IMR-90 (cell line): ENCODE measurements around the gene TCERG1L. TPM values are rescaled to one million over a fixed set of nuclear protein-coding genes. Genes with fewer than 3 reads are reported as not detected.

ENCODE experiments used
- ATAC-seq: fragments of 200-7000 bp; cut with Tn5 transposase; 2 replicates; pipeline ENCODE4 v1.9.1; 2020; ENCODE audit warnings: low read depth, mild to moderate bottlenecking, moderate library complexity
- BruUV-seq: library from RNA; stranded (reverse); fragments of 400-500 nt; replicated peaks from 2 replicates; lab custom pipeline; 2021; lab: Mats Ljungman, UMichigan
- CTCF ChIA-PET: fragments of 300-600 bp; formaldehyde crosslinking; extraction: SDS; loops from one replicate; lab custom pipeline; 2021; ENCODE audit warnings: antibody characterized with exemption; lab: Yijun Ruan, JAX
- POLR2A ChIA-PET: fragments of 300-600 bp; sonication (Branson Sonifier 250); formaldehyde crosslinking; loops from one replicate; lab custom pipeline; 2022; ENCODE audit warnings: antibody characterized with exemption; ENCODE audit not compliant: unreplicated experiment; lab: Charles Lee
- DNase-seq: peaks from one replicate; pipeline ENCODE4 v3.0.0; 2013
- H2AFZ ChIP-seq: replicated peaks from 2 replicates; pipeline ENCODE3; 2013; ENCODE audit warnings: low read length, mild to moderate bottlenecking; ENCODE audit not compliant: poor library complexity
- H2AK5ac ChIP-seq: 2 replicates; pipeline ENCODE4 v1.6.1; 2013; ENCODE audit warnings: low read depth, low read length, inconsistent platforms
- H2AK9ac ChIP-seq: replicated peaks from 2 replicates; pipeline ENCODE3; 2013; ENCODE audit warnings: mild to moderate bottlenecking, low read depth, low read length, moderate library complexity; ENCODE audit not compliant: poor library complexity
- H2BK120ac ChIP-seq: 2 replicates; pipeline ENCODE4 v1.6.1; 2013; ENCODE audit warnings: low read depth, low read length, inconsistent platforms
- H2BK15ac ChIP-seq: 3 replicates; pipeline ENCODE4 v1.6.1; 2013; ENCODE audit warnings: low read depth, low read length, inconsistent platforms
- H2BK20ac ChIP-seq: 2 replicates; pipeline ENCODE4 v1.6.1; 2013; ENCODE audit warnings: low read depth, mild to moderate bottlenecking, inconsistent platforms, low read length, moderate library complexity
- H2BK5ac ChIP-seq: 2 replicates; pipeline ENCODE4 v1.6.1; 2013; ENCODE audit warnings: mild to moderate bottlenecking, low read depth, low read length, inconsistent platforms; ENCODE audit not compliant: poor library complexity, severe bottlenecking
- H3K14ac ChIP-seq: replicated peaks from 2 replicates; pipeline ENCODE4 v1.6.1; 2013; ENCODE audit warnings: low read depth, low read length, inconsistent platforms
- H3K18ac ChIP-seq: 2 replicates; pipeline ENCODE4 v1.6.1; 2013; ENCODE audit warnings: low read depth, low read length, control low read depth
- H3K23ac ChIP-seq: 2 replicates; pipeline ENCODE4 v1.6.1; 2013; ENCODE audit warnings: low read depth, low read length, inconsistent platforms
- H3K27ac ChIP-seq: 2 replicates; pipeline ENCODE4 v1.5.1; 2013; ENCODE audit warnings: mild to moderate bottlenecking, control low read depth, low read length; ENCODE audit not compliant: insufficient read depth
- H3K27me3 ChIP-seq: 2 replicates; pipeline ENCODE4 v1.6.1; 2013; ENCODE audit warnings: low read length; ENCODE audit not compliant: control insufficient read depth, insufficient read depth
- H3K36me3 ChIP-seq: 2 replicates; pipeline ENCODE4 v1.6.1; 2013; ENCODE audit warnings: low read length, mixed read lengths; ENCODE audit not compliant: control insufficient read depth, insufficient read depth
- H3K4ac ChIP-seq: 2 replicates; pipeline ENCODE4 v1.6.1; 2013; ENCODE audit warnings: low read depth, low read length, inconsistent platforms
- H3K4me1 ChIP-seq: 2 replicates; pipeline ENCODE4 v1.6.1; 2013; ENCODE audit warnings: low read length, mixed read lengths; ENCODE audit not compliant: control insufficient read depth, insufficient read depth
- H3K4me2 ChIP-seq: 2 replicates; pipeline ENCODE4 v1.6.1; 2013; ENCODE audit warnings: low read depth, mild to moderate bottlenecking, control low read depth, low read length, moderate library complexity
- H3K4me3 ChIP-seq: 2 replicates; pipeline ENCODE4 v1.5.1; 2013; ENCODE audit warnings: low read depth, mild to moderate bottlenecking, control low read depth, low read length, moderate library complexity; ENCODE audit not compliant: insufficient read depth
- H3K56ac ChIP-seq: 2 replicates; pipeline ENCODE4 v1.6.1; 2013; ENCODE audit warnings: low read length, inconsistent platforms; ENCODE audit not compliant: insufficient read depth; ENCODE audit errors: extremely low read depth
- H3K79me1 ChIP-seq, 2 experiments: 2 replicates each; pipeline ENCODE4 v1.6.1; 2013; ENCODE audit warnings: low read length in 2 of 2, inconsistent platforms in 1 of 2, low read depth in 1 of 2
- H3K9ac ChIP-seq: 2 replicates; pipeline ENCODE4 v1.6.1; 2013; ENCODE audit warnings: low read depth, low read length, control low read depth
- H3K9me1 ChIP-seq: 2 replicates; pipeline ENCODE4 v1.6.1; 2013; ENCODE audit warnings: low read length, inconsistent platforms; ENCODE audit not compliant: insufficient read depth
- H3K9me3 ChIP-seq: 2 replicates; pipeline ENCODE4 v1.6.1; 2013; ENCODE audit warnings: low read length; ENCODE audit not compliant: control insufficient read depth, insufficient read depth
- H4K20me1 ChIP-seq: 2 replicates; pipeline ENCODE4 v1.6.1; 2013; ENCODE audit warnings: low read length, inconsistent platforms; ENCODE audit not compliant: insufficient read depth
- H4K5ac ChIP-seq: 2 replicates; pipeline ENCODE4 v1.6.1; 2013; ENCODE audit warnings: mild to moderate bottlenecking, low read depth, low read length, control low read depth
- H4K8ac ChIP-seq, 2 experiments: 2 replicates each; pipeline ENCODE4 v1.6.1; 2013; ENCODE audit warnings: low read depth in 2 of 2, low read length in 2 of 2, control low read depth in 1 of 2, inconsistent platforms in 1 of 2
- H4K91ac ChIP-seq: 2 replicates; pipeline ENCODE4 v1.6.1; 2013; ENCODE audit warnings: low read depth, low read length, inconsistent platforms; ENCODE audit not compliant: insufficient read depth
- RCOR1 ChIP-seq: IDR thresholded peaks from 2 replicates; pipeline ENCODE4 v1.6.1; 2012; ENCODE audit warnings: mild to moderate bottlenecking, low read length, improper control_type of control experiment; ENCODE audit not compliant: insufficient replicate concordance
- RFX5 ChIP-seq: IDR thresholded peaks from 2 replicates; pipeline ENCODE4 v1.8.0; 2012; ENCODE audit warnings: low read depth, mild to moderate bottlenecking, low read length, moderate library complexity
- SMC3 ChIP-seq: fragments of 150-350 bp; IDR thresholded peaks from 2 replicates; pipeline ENCODE4 v1.6.1; 2016; ENCODE audit warnings: low read depth, mild to moderate bottlenecking, antibody characterized with exemption, low read length, moderate library complexity
- WGBS, 2 experiments: methylation state at CpG; one replicate each; pipeline versions ENCODE4 v1.1.5 to v1.1.7; 2013; ENCODE audit warnings: missing lambda C conversion rate in 2 of 2; ENCODE audit not compliant: insufficient read length in 1 of 2; ENCODE audit errors: extremely low coverage in 2 of 2; 5-methylcytosine and 5-hydroxymethylcytosine counted together
- dilution Hi-C: fragments of 300-500 bp; cut with HindIII; formaldehyde crosslinking; loops from one replicate; pipeline ENCODE4 v1.14.3; 2018; ENCODE audit warnings: low sequenced_read_pairs; ENCODE audit not compliant: unreplicated experiment
- in situ Hi-C: fragments of 300-500 bp; cut with MboI; formaldehyde crosslinking; loops from 3 replicates; pipeline ENCODE4 v1.14.3; 2019; ENCODE audit warnings: low sequenced_read_pairs, inconsistent platforms, mixed read lengths
- intact Hi-C: fragments of 100-400 bp; cut with micrococcal nuclease; formaldehyde crosslinking; loops from 2 replicates; pipeline ENCODE4 v1.10.0; 2022
- polyA plus RNA-seq, 3 experiments: library from polyadenylated mRNA; depleted of rRNA; stranded (reverse); fragments of >200 nt; gene quantifications; 2 replicates each; pipeline ENCODE4 v1.2.3, GENCODE V29; 2012; ENCODE audit warnings: low replicate concordance in 1 of 3
- total RNA-seq: library from RNA; depleted of rRNA; stranded (reverse); fragments of >200 nt; gene quantifications from 2 replicates; pipeline ENCODE4 v1.2.3, GENCODE V29; 2012
- TF ChIP-seq, protein P1 (sequence below): fragments of 150-350 bp; IDR thresholded peaks from 2 replicates; pipeline ENCODE4 v1.6.1; 2017; ENCODE audit warnings: mild to moderate bottlenecking, antibody characterized with exemption, low read length, low read depth
- TF ChIP-seq, protein P2 (sequence below): conservative IDR thresholded peaks from 2 replicates; pipeline ENCODE4 v1.5.1; 2012; ENCODE audit warnings: mild to moderate bottlenecking, low read depth, low read length, improper control_type of control experiment

Gene TCERG1L
- total and polyA plus RNA-seq, 2 of the 4 experiments (the other 2 are of a cell fraction): not detected

DNA sequence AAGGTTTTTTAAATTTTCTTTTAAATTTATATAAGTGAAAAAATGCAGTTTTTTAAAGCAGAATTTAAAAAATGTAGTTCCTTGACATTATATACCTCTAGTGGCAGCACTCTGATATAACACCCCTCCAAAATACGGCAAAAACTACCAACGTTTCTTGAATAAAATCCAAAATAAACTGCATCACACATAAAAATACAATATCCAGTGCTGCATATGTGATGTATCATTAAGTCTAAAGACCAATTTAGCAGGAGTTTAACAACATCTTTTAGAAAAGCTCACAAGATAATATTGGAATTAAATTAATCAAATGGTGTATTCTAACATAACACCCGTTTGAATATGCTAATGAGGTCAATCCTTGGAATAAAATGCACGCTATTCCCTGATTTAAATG lies 1.4 kb downstream of the TCERG1L start:
- no peak overlapping the region for H3K56ac ChIP-seq
- no peak overlapping the region for H2BK5ac ChIP-seq
- H3K9me1 ChIP-seq: no peaks in the 10 kb centered on the region
- no peaks in the 10 kb centered on the region for H3K36me3 ChIP-seq
- ChIA-PET CTCF (no interaction called here), POLR2A (no interaction called here)
- no peak overlapping the region for H2AFZ ChIP-seq
- H2AK5ac ChIP-seq: no peak overlapping the region
- H3K4me3 ChIP-seq: no peak overlapping the region
- no peak overlapping the region for H2AK9ac ChIP-seq
- no peak overlapping the region for H2BK120ac ChIP-seq
- no peak overlapping the region for H4K91ac ChIP-seq
- dilution Hi-C loops: no loop called here
- no peak overlapping the region for H4K5ac ChIP-seq
- no peaks in the 10 kb centered on the region for H3K27me3 ChIP-seq
- no peak overlapping the region for H3K4me2 ChIP-seq
- no peak overlapping the region for H3K9ac ChIP-seq
- H3K18ac ChIP-seq: no peak overlapping the region
- H4K8ac ChIP-seq: no peak overlapping the region
- H3K4ac ChIP-seq: no peak overlapping the region
- no peaks in the 10 kb centered on the region for H3K79me1 ChIP-seq
- TF ChIP-seq SMC3 (no peak), RFX5 (no peak), RCOR1 (no peak)
- TF ChIP-seq, protein P1, sequence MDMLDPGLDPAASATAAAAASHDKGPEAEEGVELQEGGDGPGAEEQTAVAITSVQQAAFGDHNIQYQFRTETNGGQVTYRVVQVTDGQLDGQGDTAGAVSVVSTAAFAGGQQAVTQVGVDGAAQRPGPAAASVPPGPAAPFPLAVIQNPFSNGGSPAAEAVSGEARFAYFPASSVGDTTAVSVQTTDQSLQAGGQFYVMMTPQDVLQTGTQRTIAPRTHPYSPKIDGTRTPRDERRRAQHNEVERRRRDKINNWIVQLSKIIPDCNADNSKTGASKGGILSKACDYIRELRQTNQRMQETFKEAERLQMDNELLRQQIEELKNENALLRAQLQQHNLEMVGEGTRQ: no peak
- TF ChIP-seq, protein P2, sequence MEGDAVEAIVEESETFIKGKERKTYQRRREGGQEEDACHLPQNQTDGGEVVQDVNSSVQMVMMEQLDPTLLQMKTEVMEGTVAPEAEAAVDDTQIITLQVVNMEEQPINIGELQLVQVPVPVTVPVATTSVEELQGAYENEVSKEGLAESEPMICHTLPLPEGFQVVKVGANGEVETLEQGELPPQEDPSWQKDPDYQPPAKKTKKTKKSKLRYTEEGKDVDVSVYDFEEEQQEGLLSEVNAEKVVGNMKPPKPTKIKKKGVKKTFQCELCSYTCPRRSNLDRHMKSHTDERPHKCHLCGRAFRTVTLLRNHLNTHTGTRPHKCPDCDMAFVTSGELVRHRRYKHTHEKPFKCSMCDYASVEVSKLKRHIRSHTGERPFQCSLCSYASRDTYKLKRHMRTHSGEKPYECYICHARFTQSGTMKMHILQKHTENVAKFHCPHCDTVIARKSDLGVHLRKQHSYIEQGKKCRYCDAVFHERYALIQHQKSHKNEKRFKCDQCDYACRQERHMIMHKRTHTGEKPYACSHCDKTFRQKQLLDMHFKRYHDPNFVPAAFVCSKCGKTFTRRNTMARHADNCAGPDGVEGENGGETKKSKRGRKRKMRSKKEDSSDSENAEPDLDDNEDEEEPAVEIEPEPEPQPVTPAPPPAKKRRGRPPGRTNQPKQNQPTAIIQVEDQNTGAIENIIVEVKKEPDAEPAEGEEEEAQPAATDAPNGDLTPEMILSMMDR: 0 out of 2 replicates have a peak, but pooled peaks have one; percentile 13
- no peak overlapping the region for H2BK15ac ChIP-seq
- no peak overlapping the region for H3K27ac ChIP-seq
- H4K20me1 ChIP-seq: no peaks in the 10 kb centered on the region
- no peak for DNase-seq
- H3K14ac ChIP-seq: no peak overlapping the region
- WGBS, 2 experiments: no CpG with 5 or more reads among the region's 4 CpGs
- H3K4me1 ChIP-seq: no peaks in the 10 kb centered on the region
- intact Hi-C loops: no loop called here
- in situ Hi-C loops: no loop called here
- no peak for ATAC-seq
- no TSS peak for BruUV-seq
- H3K23ac ChIP-seq: no peak overlapping the region
- no peak overlapping the region for H2BK20ac ChIP-seq
- peaks cover 13% of the 10 kb centered on the region for H3K9me3 ChIP-seq
